Epithelial cell of esophagus (primary cell): Measurements from ENCODE around the gene ZNF785.

ENCODE experiments used
- DNase-seq: peaks from one replicate; pipeline ENCODE4 v3.0.0; 2010; ENCODE audit warnings: low read depth
- H3K4me3 ChIP-seq: 2 replicates; pipeline ENCODE4 v1.5.1; 2011; ENCODE audit warnings: mild to moderate bottlenecking, low read length, control low read depth
- CTCF ChIP-seq: IDR thresholded peaks from 2 replicates; pipeline ENCODE4 v1.5.1; 2011; ENCODE audit warnings: low read depth, mild to moderate bottlenecking, low read length, control low read depth, inconsistent platforms; ENCODE audit not compliant: insufficient read depth; ENCODE audit errors: missing control alignments

The ZNF785 gene

GRCh38 chr16:30609926-30610839 lies 24.7 kb upstream of the ZNF785 start, which contains the start of gene ZNF689:
ZNF689 (minus strand) TSS chr16:30610389; CDS start chr16:30610041, 348 bp downstream.
- DNase-seq: peak; percentile 96
- TF ChIP-seq CTCF: peak; percentile 3
- peak within 1 kb of the TSS; percentile 87 for H3K4me3 ChIP-seq

- H3K4me3 ChIP-seq: peak overlapping the region; percentile 87
- TF ChIP-seq CTCF: no peak
- peak; percentile 34 for DNase-seq
Measured at GRCh38 chr16:30609002-30609925, 23.8 kb upstream of the ZNF785 start.

- H3K4me3 ChIP-seq: no peak overlapping the region
- no peak for TF ChIP-seq CTCF
- no peak for DNase-seq
Measured at GRCh38 chr16:30606004-30606403, 20.5 kb upstream of the ZNF785 start.

- no peak overlapping the region for H3K4me3 ChIP-seq
- TF ChIP-seq CTCF: no peak
- DNase-seq: no peak
Measured at GRCh38 chr16:30605158-30605557, 19.7 kb upstream of the ZNF785 start.

- no peak for DNase-seq
- H3K4me3 ChIP-seq: no peak overlapping the region
- TF ChIP-seq CTCF: no peak
Measured at GRCh38 chr16:30604316-30604947, 18.9 kb upstream of the ZNF785 start.

GRCh38 chr16:30603945-30604315 lies 18.4 kb upstream of the ZNF785 start:
- no peak for TF ChIP-seq CTCF
- no peak overlapping the region for H3K4me3 ChIP-seq
- no peak for DNase-seq
